Stimulated activated effector memory CD8-positive, alpha-beta T cell treated with anti-CD3 and anti-CD28 coated beads, Interleukin-12 subunit alpha, Interleukin-12 subunit beta, amount 100 ng/mL, for 72 hours (primary cell): ENCODE results near the gene SMIM10L2A.
"Not testable (repeated sequence)": the region's sequence is repeated elsewhere in the genome, so short reads cannot be mapped to it uniquely, and the experiment has no call there.

Source experiments
- ATAC-seq: fragments of 150-1000 bp; cut with Tn5 transposase; 2 replicates; pipeline ENCODE4 v1.10.0; 2021
- DNase-seq, 2 donors: peaks; one replicate each; pipeline ENCODE4 v3.0.0; 2021 to 2022; ENCODE audit warnings: low spot score in 2 of 2
- H3K27ac Mint-ChIP-seq: one replicate; pipeline ENCODE4 v1.8.0; 2022; ENCODE audit warnings: mild to moderate bottlenecking, mixed read lengths
- H3K36me3 Mint-ChIP-seq: one replicate; pipeline ENCODE4 v1.8.0; 2022; ENCODE audit warnings: mild to moderate bottlenecking, mixed read lengths
- H3K4me1 Mint-ChIP-seq: one replicate; pipeline ENCODE4 v1.8.0; 2022; ENCODE audit warnings: mixed read lengths
- H3K4me3 Mint-ChIP-seq: one replicate; pipeline ENCODE4 v1.8.0; 2022; ENCODE audit warnings: mild to moderate bottlenecking, mixed read lengths
- H3K9me3 Mint-ChIP-seq: one replicate; pipeline ENCODE4 v1.8.0; 2022; ENCODE audit warnings: mixed read lengths

SMIM10L2A gene

GRCh38 chrX:135408794-135409193, 12.9 kb upstream of the SMIM10L2A start:
- no peak for DNase-seq
- H3K36me3 Mint-ChIP-seq: no peaks in the 10 kb centered on the region
- H3K4me3 Mint-ChIP-seq: no peak overlapping the region
- no peaks in the 10 kb centered on the region for H3K4me1 Mint-ChIP-seq
- no peak overlapping the region for H3K27ac Mint-ChIP-seq
- no peak for ATAC-seq
- H3K9me3 Mint-ChIP-seq: no peaks in the 10 kb centered on the region

- ATAC-seq (no peak), DNase-seq (no peak)
- no peak overlapping the region for H3K27ac Mint-ChIP-seq
- no peaks in the 10 kb centered on the region for H3K4me1 Mint-ChIP-seq
- H3K4me3 Mint-ChIP-seq: no peak overlapping the region
- H3K9me3 Mint-ChIP-seq: no peaks in the 10 kb centered on the region
- H3K36me3 Mint-ChIP-seq: no peaks in the 10 kb centered on the region
Measured at GRCh38 chrX:135410861-135411627, 10.7 kb upstream of the SMIM10L2A start.

- ATAC-seq: no peak
- H3K4me1 Mint-ChIP-seq: no peaks in the 10 kb centered on the region
- no peak overlapping the region for H3K27ac Mint-ChIP-seq
- no peak overlapping the region for H3K4me3 Mint-ChIP-seq
- H3K36me3 Mint-ChIP-seq: no peaks in the 10 kb centered on the region
- no peaks in the 10 kb centered on the region for H3K9me3 Mint-ChIP-seq
- no peak for DNase-seq
Measured at GRCh38 chrX:135411893-135412292, 9.9 kb upstream of the SMIM10L2A start.

GRCh38 chrX:135416546-135416945, 5.2 kb upstream of the SMIM10L2A start:
- no peaks in the 10 kb centered on the region for H3K9me3 Mint-ChIP-seq
- DNase-seq (no peak), ATAC-seq (no peak)
- no peaks in the 10 kb centered on the region for H3K4me1 Mint-ChIP-seq
- no peak overlapping the region for H3K4me3 Mint-ChIP-seq
- H3K27ac Mint-ChIP-seq: no peak overlapping the region
- no peaks in the 10 kb centered on the region for H3K36me3 Mint-ChIP-seq

- Mint-ChIP-seq H3K36me3 (no peaks in the 10 kb centered on the region), H3K9me3 (no peaks in the 10 kb centered on the region), H3K4me3 (peak overlapping the region; percentile 51), H3K27ac (no peak overlapping the region), H3K4me1 (no peaks in the 10 kb centered on the region)
- DNase-seq (no peak), ATAC-seq (no peak)
Measured at GRCh38 chrX:135420831-135421230, 913 bp upstream of the SMIM10L2A start.

- H3K9me3 Mint-ChIP-seq: no peaks in the 10 kb centered on the region
- no peaks in the 10 kb centered on the region for H3K36me3 Mint-ChIP-seq
Measured at GRCh38 chrX:135421537-135421931, 210 bp upstream of the SMIM10L2A start.

GRCh38 chrX:135422810-135423168, 1.0 kb downstream of the SMIM10L2A start:
- ATAC-seq, H3K9me3 Mint-ChIP-seq, DNase-seq, H3K36me3 Mint-ChIP-seq, H3K27ac Mint-ChIP-seq, H3K4me1 Mint-ChIP-seq: not testable (repeated sequence)
- peak overlapping the region; percentile 51 for H3K4me3 Mint-ChIP-seq

More at GRCh38 chrX:135421537-135421931, 210 bp upstream of the SMIM10L2A start:
- Mint-ChIP-seq H3K27ac (no peak overlapping the region), H3K4me3 (peak overlapping the region; percentile 51), H3K4me1 (no peaks in the 10 kb centered on the region)
- ATAC-seq (peak; percentile 88), DNase-seq (peak; percentile 75 to 88)

- peak overlapping the region; percentile 51 for H3K4me3 Mint-ChIP-seq
- not testable (repeated sequence) for H3K4me1 Mint-ChIP-seq, H3K36me3 Mint-ChIP-seq, ATAC-seq, DNase-seq, H3K9me3 Mint-ChIP-seq, H3K27ac Mint-ChIP-seq
Measured at GRCh38 chrX:135423173-135423864, 1.6 kb downstream of the SMIM10L2A start.

GRCh38 chrX:135424469-135424868, 2.7 kb downstream of the SMIM10L2A start:
- Mint-ChIP-seq H3K27ac (no peak overlapping the region), H3K9me3 (no peaks in the 10 kb centered on the region), H3K4me3 (no peak overlapping the region), H3K4me1 (no peaks in the 10 kb centered on the region), H3K36me3 (no peaks in the 10 kb centered on the region)
- DNase-seq: no peak
- ATAC-seq: no peak

- Mint-ChIP-seq H3K4me1 (no peaks in the 10 kb centered on the region), H3K27ac (no peak overlapping the region), H3K36me3 (no peaks in the 10 kb centered on the region), H3K9me3 (peaks cover 1% of the 10 kb centered on the region), H3K4me3 (no peak overlapping the region)
- DNase-seq: no peak
- ATAC-seq: no peak
Measured at GRCh38 chrX:135425026-135425965, 3.6 kb downstream of the SMIM10L2A start.

- Mint-ChIP-seq H3K9me3 (peaks cover 11% of the 10 kb centered on the region), H3K27ac (no peak overlapping the region), H3K36me3 (no peaks in the 10 kb centered on the region), H3K4me3 (no peak overlapping the region), H3K4me1 (peaks cover 9% of the 10 kb centered on the region)
- ATAC-seq: peak; percentile 56
- DNase-seq: no peak
Measured at GRCh38 chrX:135429429-135429828, 7.7 kb downstream of the SMIM10L2A start.

GRCh38 chrX:135431886-135432285, 10.1 kb downstream of the SMIM10L2A start:
- Mint-ChIP-seq H3K27ac (no peak overlapping the region), H3K4me1 (peaks cover 9% of the 10 kb centered on the region), H3K4me3 (no peak overlapping the region), H3K9me3 (peaks cover 11% of the 10 kb centered on the region), H3K36me3 (no peaks in the 10 kb centered on the region)
- ATAC-seq (peak; percentile 78), DNase-seq (no peak)

GRCh38 chrX:135432453-135432852, 10.7 kb downstream of the SMIM10L2A start:
- Mint-ChIP-seq H3K4me1 (peaks cover 9% of the 10 kb centered on the region), H3K36me3 (no peaks in the 10 kb centered on the region), H3K4me3 (no peak overlapping the region), H3K27ac (no peak overlapping the region), H3K9me3 (peaks cover 11% of the 10 kb centered on the region)
- no peak for ATAC-seq
- no peak for DNase-seq

GRCh38 chrX:135432881-135433521, 11.3 kb downstream of the SMIM10L2A start:
- DNase-seq (no peak), ATAC-seq (no peak)
- no peak overlapping the region for H3K27ac Mint-ChIP-seq
- H3K9me3 Mint-ChIP-seq: peaks cover 11% of the 10 kb centered on the region
- H3K4me1 Mint-ChIP-seq: peaks cover 9% of the 10 kb centered on the region
- H3K36me3 Mint-ChIP-seq: no peaks in the 10 kb centered on the region
- H3K4me3 Mint-ChIP-seq: no peak overlapping the region
